Peyer's patch (tissue), 4 donors: ENCODE measurements around the gene RGMA.

Experiments used
- CTCF ChIP-seq, 6 experiments: fragments of 450-650 bp in 4 of 6; fragments of 200-600 bp in 2 of 6; sonication (generic) in 1 of 6; IDR thresholded peaks; one replicate each; pipeline ENCODE4 v1.5.1; 2017 to 2019; ENCODE audit warnings: antibody characterized with exemption in 6 of 6, mild to moderate bottlenecking in 3 of 6, moderate library complexity in 1 of 6
- POLR2A ChIP-seq, 2 donors: fragments of 450-650 bp; IDR thresholded peaks; one replicate each; pipeline ENCODE4 v1.5.1; 2017; ENCODE audit warnings: antibody characterized with exemption in 2 of 2, mild to moderate bottlenecking in 2 of 2, moderate library complexity in 2 of 2

- TF ChIP-seq POLR2A (IDR thresholded peaks at IDR 0.05) (no peak), CTCF (IDR thresholded peaks at IDR 0.05) (no peak)
Measured at GRCh38 chr15:93063262-93063671, 25.7 kb downstream of the RGMA start.
